Panc1 (cell line): ENCODE measurements around the gene ACOXL. TPM values are rescaled to one million over a fixed set of nuclear protein-coding genes. Genes with fewer than 3 reads are reported as not detected.

Source experiments
- ATAC-seq: fragments of 200-7000 bp; cut with Tn5 transposase; 2 replicates; pipeline ENCODE4 v1.9.1; 2020; ENCODE audit warnings: mild to moderate bottlenecking, moderate library complexity
- BruUV-seq: library from RNA; stranded (reverse); fragments of 400-500 nt; replicated peaks from 2 replicates; lab custom pipeline; 2021; lab: Mats Ljungman, UMichigan
- CTCF ChIA-PET: fragments of 300-600 bp; sonication (Branson Sonifier 250); formaldehyde crosslinking; loops from one replicate; lab custom pipeline; 2022; ENCODE audit warnings: antibody characterized with exemption; lab: Charles Lee
- POLR2A ChIA-PET: fragments of 300-600 bp; sonication (Branson Sonifier 250); formaldehyde crosslinking; loops from one replicate; lab custom pipeline; 2022; ENCODE audit warnings: antibody characterized with exemption; lab: Charles Lee
- DNase-seq: peaks from one replicate; pipeline ENCODE4 v3.0.0-alpha.2; 2010; ENCODE audit warnings: low read depth, low spot score
- H3K27ac ChIP-seq: 2 replicates; pipeline ENCODE4 v1.5.1; 2011; ENCODE audit warnings: mild to moderate bottlenecking, low read length, inconsistent platforms
- H3K27me3 ChIP-seq: fragments of 200-500 bp; sonication (Bioruptor generic); 2 replicates; pipeline ENCODE4 v1.6.0; 2014; ENCODE audit warnings: low read length, inconsistent platforms; ENCODE audit not compliant: control insufficient read depth, insufficient read depth
- H3K36me3 ChIP-seq: fragments of 200-500 bp; sonication (Bioruptor generic); 2 replicates; pipeline ENCODE4 v1.5.1; 2014; ENCODE audit warnings: inconsistent platforms, mild to moderate bottlenecking, low read length, moderate library complexity; ENCODE audit not compliant: control insufficient read depth, insufficient read depth
- H3K4me1 ChIP-seq: 2 replicates; pipeline ENCODE4 v1.5.1; 2011; ENCODE audit warnings: inconsistent platforms, mild to moderate bottlenecking, low read length, moderate library complexity; ENCODE audit not compliant: control insufficient read depth, insufficient read depth
- H3K4me3 ChIP-seq, 2 experiments: 2 replicates each; pipeline ENCODE4 v1.5.1; 2011 to 2012; ENCODE audit warnings: low read depth in 2 of 2, low read length in 2 of 2, mild to moderate bottlenecking in 2 of 2, inconsistent platforms in 1 of 2, moderate library complexity in 1 of 2
- H3K9me3 ChIP-seq: fragments of 200-500 bp; sonication (Bioruptor generic); 2 replicates; pipeline ENCODE4 v1.5.1; 2014; ENCODE audit warnings: low read depth, mild to moderate bottlenecking, inconsistent platforms, low read length, moderate library complexity; ENCODE audit not compliant: control insufficient read depth, insufficient read depth
- POLR2AphosphoS5 ChIP-seq: IDR thresholded peaks from 2 replicates; pipeline ENCODE4 v1.6.1; 2012; ENCODE audit warnings: mild to moderate bottlenecking, low read depth, low read length, moderate library complexity
- SIN3A ChIP-seq: IDR thresholded peaks from 2 replicates; pipeline ENCODE4 v1.6.1; 2012; ENCODE audit warnings: low read depth, mild to moderate bottlenecking, low read length, moderate library complexity, borderline replicate concordance; ENCODE audit not compliant: insufficient read depth
- TCF7L2 ChIP-seq: IDR thresholded peaks from 2 replicates; pipeline ENCODE4 v1.6.1; 2011; ENCODE audit warnings: mild to moderate bottlenecking, low read depth, low read length, inconsistent platforms
- in situ Hi-C: cut with HindIII; loops from 2 replicates; pipeline ENCODE4 v1.10.0; 2016; ENCODE audit warnings: low sequenced_read_pairs, low pct_unique_long_range_greater_than_20kb
- intact Hi-C: fragments of 100-400 bp; cut with micrococcal nuclease; formaldehyde crosslinking; loops from one replicate; pipeline ENCODE4 v1.10.0; 2022; ENCODE audit not compliant: unreplicated experiment
- total RNA-seq: library from RNA; stranded (reverse); gene quantifications from one replicate; pipeline ENCODE4 v1.2.1, GENCODE V29; 2021; ENCODE audit not compliant: unreplicated experiment
- TF ChIP-seq, protein P1 (sequence below): fragments of 450-650 bp; IDR thresholded peaks from 2 replicates; pipeline ENCODE4 v1.5.1; 2017; ENCODE audit warnings: mild to moderate bottlenecking
- TF ChIP-seq, protein P2 (sequence below), 2 experiments: IDR thresholded peaks; 2 replicates each; pipeline ENCODE4 v1.6.1; 2011 to 2012; ENCODE audit warnings: low read depth in 2 of 2, control low read depth in 1 of 2, low read length in 1 of 2, mild to moderate bottlenecking in 1 of 2, moderate library complexity in 1 of 2; ENCODE audit not compliant: insufficient read depth in 1 of 2

ACOXL gene
- total RNA-seq, 1 experiment from 2014 or later, result 4.9 TPM

DNA sequence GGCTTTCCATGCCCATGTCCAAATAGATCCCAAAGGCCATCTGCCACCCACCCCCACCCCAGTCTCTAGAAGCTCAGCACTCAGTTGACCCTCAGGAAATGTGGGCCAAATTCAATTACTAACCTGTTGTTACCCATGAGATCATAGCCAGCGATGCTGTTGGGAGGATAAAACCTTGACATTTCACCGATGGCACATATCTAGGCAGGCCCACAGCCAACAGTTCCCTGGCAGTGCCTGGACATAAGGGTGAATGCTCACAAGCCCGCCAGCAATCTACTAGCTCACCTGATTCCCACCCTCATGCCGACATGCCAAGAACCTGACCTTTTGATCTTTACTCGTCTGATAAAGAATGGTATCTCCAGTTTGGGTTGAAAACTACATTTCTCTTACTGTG is 11.8 kb upstream of the ACOXL start:
- no peak for DNase-seq
- no peaks in the 10 kb centered on the region for H3K4me1 ChIP-seq
- ChIA-PET CTCF (no interaction called here), POLR2A (no interaction called here)
- no TSS peak for BruUV-seq
- no peak overlapping the region for H3K4me3 ChIP-seq
- TF ChIP-seq, protein P1, sequence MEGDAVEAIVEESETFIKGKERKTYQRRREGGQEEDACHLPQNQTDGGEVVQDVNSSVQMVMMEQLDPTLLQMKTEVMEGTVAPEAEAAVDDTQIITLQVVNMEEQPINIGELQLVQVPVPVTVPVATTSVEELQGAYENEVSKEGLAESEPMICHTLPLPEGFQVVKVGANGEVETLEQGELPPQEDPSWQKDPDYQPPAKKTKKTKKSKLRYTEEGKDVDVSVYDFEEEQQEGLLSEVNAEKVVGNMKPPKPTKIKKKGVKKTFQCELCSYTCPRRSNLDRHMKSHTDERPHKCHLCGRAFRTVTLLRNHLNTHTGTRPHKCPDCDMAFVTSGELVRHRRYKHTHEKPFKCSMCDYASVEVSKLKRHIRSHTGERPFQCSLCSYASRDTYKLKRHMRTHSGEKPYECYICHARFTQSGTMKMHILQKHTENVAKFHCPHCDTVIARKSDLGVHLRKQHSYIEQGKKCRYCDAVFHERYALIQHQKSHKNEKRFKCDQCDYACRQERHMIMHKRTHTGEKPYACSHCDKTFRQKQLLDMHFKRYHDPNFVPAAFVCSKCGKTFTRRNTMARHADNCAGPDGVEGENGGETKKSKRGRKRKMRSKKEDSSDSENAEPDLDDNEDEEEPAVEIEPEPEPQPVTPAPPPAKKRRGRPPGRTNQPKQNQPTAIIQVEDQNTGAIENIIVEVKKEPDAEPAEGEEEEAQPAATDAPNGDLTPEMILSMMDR, result no peak
- TF ChIP-seq, protein P2, sequence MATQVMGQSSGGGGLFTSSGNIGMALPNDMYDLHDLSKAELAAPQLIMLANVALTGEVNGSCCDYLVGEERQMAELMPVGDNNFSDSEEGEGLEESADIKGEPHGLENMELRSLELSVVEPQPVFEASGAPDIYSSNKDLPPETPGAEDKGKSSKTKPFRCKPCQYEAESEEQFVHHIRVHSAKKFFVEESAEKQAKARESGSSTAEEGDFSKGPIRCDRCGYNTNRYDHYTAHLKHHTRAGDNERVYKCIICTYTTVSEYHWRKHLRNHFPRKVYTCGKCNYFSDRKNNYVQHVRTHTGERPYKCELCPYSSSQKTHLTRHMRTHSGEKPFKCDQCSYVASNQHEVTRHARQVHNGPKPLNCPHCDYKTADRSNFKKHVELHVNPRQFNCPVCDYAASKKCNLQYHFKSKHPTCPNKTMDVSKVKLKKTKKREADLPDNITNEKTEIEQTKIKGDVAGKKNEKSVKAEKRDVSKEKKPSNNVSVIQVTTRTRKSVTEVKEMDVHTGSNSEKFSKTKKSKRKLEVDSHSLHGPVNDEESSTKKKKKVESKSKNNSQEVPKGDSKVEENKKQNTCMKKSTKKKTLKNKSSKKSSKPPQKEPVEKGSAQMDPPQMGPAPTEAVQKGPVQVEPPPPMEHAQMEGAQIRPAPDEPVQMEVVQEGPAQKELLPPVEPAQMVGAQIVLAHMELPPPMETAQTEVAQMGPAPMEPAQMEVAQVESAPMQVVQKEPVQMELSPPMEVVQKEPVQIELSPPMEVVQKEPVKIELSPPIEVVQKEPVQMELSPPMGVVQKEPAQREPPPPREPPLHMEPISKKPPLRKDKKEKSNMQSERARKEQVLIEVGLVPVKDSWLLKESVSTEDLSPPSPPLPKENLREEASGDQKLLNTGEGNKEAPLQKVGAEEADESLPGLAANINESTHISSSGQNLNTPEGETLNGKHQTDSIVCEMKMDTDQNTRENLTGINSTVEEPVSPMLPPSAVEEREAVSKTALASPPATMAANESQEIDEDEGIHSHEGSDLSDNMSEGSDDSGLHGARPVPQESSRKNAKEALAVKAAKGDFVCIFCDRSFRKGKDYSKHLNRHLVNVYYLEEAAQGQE (IDR thresholded peaks at IDR 0.05; ENCODE audit: insufficient read depth in 1 of 2, low read depth in 2 of 2, low read length in 1 of 2), result no peak
- TF ChIP-seq POLR2AphosphoS5, result no peak
- no peak for TF ChIP-seq SIN3A
- TF ChIP-seq TCF7L2, result no peak
- H3K27me3 ChIP-seq, result peaks cover 5% of the 10 kb centered on the region; the same call in 1 of the 2 replicates
- no peak overlapping the region for H3K27ac ChIP-seq
- in situ Hi-C loops (no loop called here), intact Hi-C loops (no loop called here)
- no peaks in the 10 kb centered on the region for H3K9me3 ChIP-seq
- no peaks in the 10 kb centered on the region; the same call in 1 of the 2 replicates for H3K36me3 ChIP-seq
- ATAC-seq, result no peak

DNA sequence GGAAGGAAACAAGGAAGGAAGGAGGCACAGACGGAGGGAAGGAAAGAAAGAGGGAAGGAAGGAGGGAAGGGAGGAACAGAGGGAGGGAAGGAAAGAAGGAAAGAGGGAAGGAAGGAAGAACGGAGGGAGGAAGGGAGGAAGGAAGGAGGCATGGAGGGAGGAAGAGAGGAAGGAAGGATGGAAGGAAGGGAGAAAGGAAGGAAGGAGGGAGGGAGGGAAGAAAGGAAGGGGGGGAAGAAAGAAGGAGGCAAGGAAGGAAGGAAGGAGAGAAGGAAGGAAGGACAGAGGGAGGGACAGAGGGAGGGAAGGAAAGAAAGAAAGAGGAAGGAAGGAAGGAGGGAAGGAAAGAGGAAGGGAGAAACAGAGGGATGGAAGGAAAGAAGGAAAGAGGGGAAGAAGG is 7.6 kb upstream of the ACOXL start:
- H3K4me1 ChIP-seq, result no peaks in the 10 kb centered on the region
- no peaks in the 10 kb centered on the region for H3K9me3 ChIP-seq
- in situ Hi-C loops (no loop called here), intact Hi-C loops (no loop called here)
- BruUV-seq, result no TSS peak
- no peak for ATAC-seq
- TF ChIP-seq, protein P2 (IDR thresholded peaks at IDR 0.05; ENCODE audit: insufficient read depth in 1 of 2, low read depth in 2 of 2, low read length in 1 of 2), result no peak
- no peak for TF ChIP-seq POLR2AphosphoS5
- TF ChIP-seq, protein P1, result no peak
- CTCF ChIA-PET, result interaction anchor here (0.6 kb wide), 1 partner anchor 75 kb away, joined by 4 read pairs; no protein-coding TSS in a partner anchor
- no peak overlapping the region for H3K4me3 ChIP-seq
- POLR2A ChIA-PET, result no interaction called here
- H3K36me3 ChIP-seq, result no peaks in the 10 kb centered on the region
- H3K27ac ChIP-seq, result no peak overlapping the region
- peaks cover 2% of the 10 kb centered on the region; the same call in 1 of the 2 replicates for H3K27me3 ChIP-seq
- no peak for DNase-seq
